SIG-M5 (cell line): ENCODE measurements around the gene KLF16.

Source experiments
- DNase-seq: peaks from one replicate; lab custom pipeline; 2025; lab: John Stamatoyannopoulos, UW

The KLF16 gene

GRCh38 chr19:1822210-1822609 lies 41.2 kb downstream of the KLF16 start:
- DNase-seq = no peak

GRCh38 chr19:1819341-1820255 lies 43.8 kb downstream of the KLF16 start:
- no peak for DNase-seq

- no peak for DNase-seq
These were observed 44.7 kb downstream of the KLF16 start for GRCh38 chr19:1818549-1819195.

GRCh38 chr19:1817553-1818179 lies 45.7 kb downstream of the KLF16 start:
- no peak for DNase-seq

GRCh38 chr19:1816530-1817298 lies 46.7 kb downstream of the KLF16 start:
- DNase-seq = no peak

GRCh38 chr19:1815605-1816529 lies 47.5 kb downstream of the KLF16 start:
- no peak for DNase-seq

GRCh38 chr19:1814833-1815604 lies 48.4 kb downstream of the KLF16 start:
- DNase-seq = no peak

GRCh38 chr19:1814391-1814790 lies 49.0 kb downstream of the KLF16 start:
- no peak for DNase-seq

GRCh38 chr19:1813192-1814182 lies 49.9 kb downstream of the KLF16 start:
- no peak for DNase-seq

- DNase-seq = peak; percentile 91
These were observed 50.8 kb downstream of the KLF16 start for GRCh38 chr19:1812426-1813191.

GRCh38 chr19:1811942-1812425 lies 51.4 kb downstream of the KLF16 start, which contains the start of gene ATP8B3:
Gene ATP8B3 (minus strand): TSS chr19:1812276. CDS start chr19:1811736, 540 bp downstream.
- DNase-seq = no peak

- DNase-seq = no peak
These were observed 51.9 kb downstream of the KLF16 start for GRCh38 chr19:1811472-1811894.

- DNase-seq = no peak
These were observed 52.8 kb downstream of the KLF16 start for GRCh38 chr19:1810439-1811160.

GRCh38 chr19:1809678-1810077 lies 53.7 kb downstream of the KLF16 start:
- DNase-seq = no peak

- no peak for DNase-seq
These were observed 55.0 kb downstream of the KLF16 start for GRCh38 chr19:1808395-1808731.

GRCh38 chr19:1807695-1808394 lies 55.5 kb downstream of the KLF16 start:
- no peak for DNase-seq
